Measurements from ENCODE around the gene CAMTA1.

- no peak for TF ChIP-seq HDAC8 (tag; IDR thresholded peaks at IDR 0.05)
- no peak for TF ChIP-seq MTA3 (IDR thresholded peaks at IDR 0.05; ENCODE audit: borderline replicate concordance)
- TF ChIP-seq E2F4 (CRISPR knock-in tag; IDR thresholded peaks at IDR 0.05; ENCODE audit: low read depth): no peak
- TF ChIP-seq GABPA (tag; conservative IDR thresholded peaks at IDR 0.05; ENCODE audit: low read depth): no peak
- TF ChIP-seq PRDM10 (IDR thresholded peaks at IDR 0.05; ENCODE audit: partially characterized antibody): no peak
Measured at GRCh38 chr1:7781501-7781900, 996.2 kb downstream of the CAMTA1 start.
